Suprapubic skin (tissue), 4 donors: ENCODE results near the gene DEXI.

Experiments used
- POLR2A ChIP-seq, 2 donors: fragments of 450-650 bp; IDR thresholded peaks; one replicate each; pipeline ENCODE4 v1.6.1; 2017; ENCODE audit warnings: antibody characterized with exemption in 2 of 2, mild to moderate bottlenecking in 2 of 2, moderate library complexity in 2 of 2
- POLR2AphosphoS5 ChIP-seq, 3 donors: sonication (generic); formaldehyde crosslinking; IDR thresholded peaks; one replicate each; pipeline ENCODE4 v1.6.1; 2017; ENCODE audit warnings: antibody characterized with exemption in 3 of 3
- TF ChIP-seq, protein P1 (sequence below), 2 donors: fragments of 200-600 bp in 1 of 2; fragments of 450-650 bp in 1 of 2; sonication (generic) in 1 of 2; IDR thresholded peaks; one replicate each; pipeline ENCODE4 v1.5.1; 2016 to 2019; ENCODE audit warnings: antibody characterized with exemption in 2 of 2, mild to moderate bottlenecking in 1 of 2, moderate library complexity in 1 of 2

DNA sequence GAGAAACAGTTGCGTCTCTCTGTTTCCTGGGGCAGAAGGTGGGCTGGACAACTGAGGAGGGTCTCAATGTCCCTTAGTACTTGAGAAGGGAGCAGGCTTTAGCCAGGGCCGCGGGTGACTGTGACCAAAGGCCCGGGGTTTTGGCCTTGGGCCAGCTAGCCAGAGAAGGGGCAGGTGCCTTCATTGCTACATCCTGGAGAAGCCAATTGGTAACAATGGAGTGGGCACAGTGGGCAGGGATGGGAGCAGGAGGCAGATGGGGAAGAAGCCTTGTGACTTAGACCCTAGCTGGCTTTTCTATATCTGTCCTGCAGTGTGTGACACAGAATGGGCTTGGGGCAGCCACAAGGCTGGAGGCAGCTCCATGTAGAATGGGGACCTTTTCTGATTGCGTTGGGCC is 48.1 kb upstream of the DEXI start:
- TF ChIP-seq, protein P1, sequence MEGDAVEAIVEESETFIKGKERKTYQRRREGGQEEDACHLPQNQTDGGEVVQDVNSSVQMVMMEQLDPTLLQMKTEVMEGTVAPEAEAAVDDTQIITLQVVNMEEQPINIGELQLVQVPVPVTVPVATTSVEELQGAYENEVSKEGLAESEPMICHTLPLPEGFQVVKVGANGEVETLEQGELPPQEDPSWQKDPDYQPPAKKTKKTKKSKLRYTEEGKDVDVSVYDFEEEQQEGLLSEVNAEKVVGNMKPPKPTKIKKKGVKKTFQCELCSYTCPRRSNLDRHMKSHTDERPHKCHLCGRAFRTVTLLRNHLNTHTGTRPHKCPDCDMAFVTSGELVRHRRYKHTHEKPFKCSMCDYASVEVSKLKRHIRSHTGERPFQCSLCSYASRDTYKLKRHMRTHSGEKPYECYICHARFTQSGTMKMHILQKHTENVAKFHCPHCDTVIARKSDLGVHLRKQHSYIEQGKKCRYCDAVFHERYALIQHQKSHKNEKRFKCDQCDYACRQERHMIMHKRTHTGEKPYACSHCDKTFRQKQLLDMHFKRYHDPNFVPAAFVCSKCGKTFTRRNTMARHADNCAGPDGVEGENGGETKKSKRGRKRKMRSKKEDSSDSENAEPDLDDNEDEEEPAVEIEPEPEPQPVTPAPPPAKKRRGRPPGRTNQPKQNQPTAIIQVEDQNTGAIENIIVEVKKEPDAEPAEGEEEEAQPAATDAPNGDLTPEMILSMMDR (IDR thresholded peaks at IDR 0.05), result no peak
- TF ChIP-seq POLR2A (IDR thresholded peaks at IDR 0.05) (no peak), POLR2AphosphoS5 (IDR thresholded peaks at IDR 0.05) (no peak)
